HepG2 (cell line): ENCODE results near the gene TBX3. TPM values are rescaled to one million over a fixed set of nuclear protein-coding genes. Genes with fewer than 3 reads are reported as not detected.

Source experiments
- ARHGAP35 ChIP-seq: sonication (generic); formaldehyde crosslinking; IDR thresholded peaks from 2 replicates; pipeline ENCODE4 v1.9.0; 2022; ENCODE audit warnings: mild to moderate bottlenecking, inconsistent platforms, moderate library complexity, missing genetic modification reagents, borderline replicate concordance
- BRCA1 ChIP-seq: sonication (generic); formaldehyde crosslinking; IDR thresholded peaks from 2 replicates; pipeline ENCODE4 v1.4.0; 2020; ENCODE audit warnings: missing genetic modification reagents
- CCDC6 ChIP-seq: sonication (generic); formaldehyde crosslinking; IDR thresholded peaks from 2 replicates; pipeline ENCODE4 v1.8.1; 2022; ENCODE audit warnings: mild to moderate bottlenecking, missing genetic modification reagents, moderate library complexity
- CEBPB ChIP-seq: IDR thresholded peaks from 2 replicates; pipeline ENCODE4 v1.6.1; 2011; ENCODE audit warnings: low read depth, low read length, improper control_type of control experiment, borderline replicate concordance
- GRHL1 ChIP-seq: sonication (generic); formaldehyde crosslinking; conservative IDR thresholded peaks from 2 replicates; pipeline ENCODE4 v1.8.0; 2022; ENCODE audit warnings: missing genetic modification reagents
- NAIF1 ChIP-seq: sonication (generic); formaldehyde crosslinking; IDR thresholded peaks from 2 replicates; pipeline ENCODE4 v1.5.0; 2020; ENCODE audit warnings: mild to moderate bottlenecking, missing genetic modification reagents, borderline replicate concordance
- SMC3 ChIP-seq: IDR thresholded peaks from 2 replicates; pipeline ENCODE4 v1.6.1; 2011; ENCODE audit warnings: low read length, improper control_type of control experiment
- SMYD3 ChIP-seq: sonication (generic); formaldehyde crosslinking; IDR thresholded peaks from 2 replicates; pipeline ENCODE4 v1.8.1; 2023; ENCODE audit warnings: mild to moderate bottlenecking, missing genetic modification reagents
- STAG1 ChIP-seq: sonication (generic); formaldehyde crosslinking; IDR thresholded peaks from 2 replicates; pipeline ENCODE4 v1.4.0; 2020; ENCODE audit warnings: missing genetic modification reagents
- TSC22D2 ChIP-seq: sonication (generic); formaldehyde crosslinking; IDR thresholded peaks from 2 replicates; pipeline ENCODE4 v1.5.1; 2020; ENCODE audit warnings: missing genetic modification reagents, mild to moderate bottlenecking, borderline replicate concordance
- ZBTB46 ChIP-seq: sonication (generic); formaldehyde crosslinking; IDR thresholded peaks from 2 replicates; pipeline ENCODE4 v1.4.0; 2020; ENCODE audit warnings: mild to moderate bottlenecking, missing genetic modification reagents, borderline replicate concordance
- ZBTB7B ChIP-seq: sonication (generic); formaldehyde crosslinking; IDR thresholded peaks from 2 replicates; pipeline ENCODE4 v1.4.0; 2020; ENCODE audit warnings: missing genetic modification reagents
- ZFAT ChIP-seq: sonication (generic); formaldehyde crosslinking; conservative IDR thresholded peaks from 2 replicates; pipeline ENCODE4 v1.8.1; 2023; ENCODE audit warnings: missing genetic modification reagents, inconsistent platforms
- ZNF362 ChIP-seq: sonication (generic); formaldehyde crosslinking; IDR thresholded peaks from 2 replicates; pipeline ENCODE4 v1.4.0; 2020; ENCODE audit warnings: missing genetic modification reagents, mild to moderate bottlenecking, borderline replicate concordance
- ZNF512 ChIP-seq: sonication (generic); formaldehyde crosslinking; IDR thresholded peaks from 2 replicates; pipeline ENCODE4 v1.4.0; 2020; ENCODE audit warnings: mild to moderate bottlenecking, missing genetic modification reagents
- polyA plus RNA-seq, 8 experiments: library from polyadenylated mRNA; depleted of rRNA in 3 of 8; stranded (reverse) in 7 of 8; unstranded in 1 of 8; fragments of >200 nt; fragmentation: Illumina TruSeq in 4 of 8; extraction: Trizol in 4 of 8; gene quantifications; 2 replicates each; pipeline versions ENCODE4 v1.2.1 to v1.2.3, GENCODE V29; 2011 to 2016; ENCODE audit warnings: low read depth in 4 of 8, missing spikeins in 1 of 8, mixed read lengths in 1 of 8; ENCODE audit not compliant: insufficient read depth in 1 of 8
- total RNA-seq, 5 experiments: library from RNA; depleted of rRNA; stranded (reverse); fragments of >200 nt; fragmentation: Illumina TruSeq; extraction: Trizol; gene quantifications; 2 replicates each; pipeline ENCODE4 v1.2.3, GENCODE V29; 2016; ENCODE audit warnings: low read depth in 1 of 5
- TF ChIP-seq, protein P1 (sequence below): sonication (generic); formaldehyde crosslinking; IDR thresholded peaks from 2 replicates; pipeline ENCODE4 v1.5.1; 2020; ENCODE audit warnings: mild to moderate bottlenecking, missing genetic modification reagents
- TF ChIP-seq, protein P2 (sequence below): sonication (generic); formaldehyde crosslinking; conservative IDR thresholded peaks from 2 replicates; pipeline ENCODE4 v1.4.0; 2020; ENCODE audit warnings: missing genetic modification reagents

The TBX3 gene
- total and polyA plus RNA-seq, 2 of the 13 experiments (the other 11 are each of a cell fraction or from before 2014, with no cell fraction given), result 27.1 to 42.4 TPM

GRCh38 chr12:114636723-114637480, 47.1 kb downstream of the TBX3 start (continued):
- TF ChIP-seq, protein P1, sequence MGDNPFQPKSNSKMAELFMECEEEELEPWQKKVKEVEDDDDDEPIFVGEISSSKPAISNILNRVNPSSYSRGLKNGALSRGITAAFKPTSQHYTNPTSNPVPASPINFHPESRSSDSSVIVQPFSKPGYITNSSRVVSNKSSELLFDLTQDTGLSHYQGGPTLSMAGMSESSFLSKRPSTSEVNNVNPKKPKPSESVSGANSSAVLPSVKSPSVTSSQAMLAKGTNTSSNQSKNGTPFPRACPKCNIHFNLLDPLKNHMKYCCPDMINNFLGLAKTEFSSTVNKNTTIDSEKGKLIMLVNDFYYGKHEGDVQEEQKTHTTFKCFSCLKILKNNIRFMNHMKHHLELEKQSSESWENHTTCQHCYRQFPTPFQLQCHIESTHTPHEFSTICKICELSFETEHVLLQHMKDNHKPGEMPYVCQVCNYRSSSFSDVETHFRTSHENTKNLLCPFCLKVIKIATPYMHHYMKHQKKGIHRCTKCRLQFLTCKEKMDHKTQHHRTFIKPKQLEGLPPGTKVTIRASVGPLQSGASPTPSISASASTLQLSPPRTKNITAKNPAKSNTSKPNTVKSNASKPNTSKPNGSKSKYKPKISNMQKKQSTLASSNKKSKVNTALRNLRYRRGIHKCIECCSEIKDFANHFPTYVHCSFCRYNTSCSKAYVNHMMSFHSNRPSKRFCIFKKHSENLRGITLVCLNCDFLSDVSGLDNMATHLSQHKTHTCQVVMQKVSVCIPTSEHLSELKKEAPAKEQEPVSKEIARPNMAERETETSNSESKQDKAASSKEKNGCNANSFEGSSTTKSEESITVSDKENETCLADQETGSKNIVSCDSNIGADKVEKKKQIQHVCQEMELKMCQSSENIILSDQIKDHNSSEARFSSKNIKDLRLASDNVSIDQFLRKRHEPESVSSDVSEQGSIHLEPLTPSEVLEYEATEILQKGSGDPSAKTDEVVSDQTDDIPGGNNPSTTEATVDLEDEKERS (CRISPR knock-in tag), result no peak
- TF ChIP-seq SMC3, result peak; percentile 47; the same call in 1 of the 2 replicates
- no peak for TF ChIP-seq ZBTB7B
- TF ChIP-seq ZBTB46 (CRISPR knock-in tag), result no peak
- TF ChIP-seq GRHL1, result no peak
- TF ChIP-seq BRCA1 (CRISPR knock-in tag), result no peak
- TF ChIP-seq ZFAT (CRISPR knock-in tag), result no peak
- no peak for TF ChIP-seq CEBPB
- no peak for TF ChIP-seq ARHGAP35 (CRISPR knock-in tag)
- no peak for TF ChIP-seq SMYD3 (CRISPR knock-in tag)
- no peak for TF ChIP-seq CCDC6 (CRISPR knock-in tag)
- TF ChIP-seq, protein P2, sequence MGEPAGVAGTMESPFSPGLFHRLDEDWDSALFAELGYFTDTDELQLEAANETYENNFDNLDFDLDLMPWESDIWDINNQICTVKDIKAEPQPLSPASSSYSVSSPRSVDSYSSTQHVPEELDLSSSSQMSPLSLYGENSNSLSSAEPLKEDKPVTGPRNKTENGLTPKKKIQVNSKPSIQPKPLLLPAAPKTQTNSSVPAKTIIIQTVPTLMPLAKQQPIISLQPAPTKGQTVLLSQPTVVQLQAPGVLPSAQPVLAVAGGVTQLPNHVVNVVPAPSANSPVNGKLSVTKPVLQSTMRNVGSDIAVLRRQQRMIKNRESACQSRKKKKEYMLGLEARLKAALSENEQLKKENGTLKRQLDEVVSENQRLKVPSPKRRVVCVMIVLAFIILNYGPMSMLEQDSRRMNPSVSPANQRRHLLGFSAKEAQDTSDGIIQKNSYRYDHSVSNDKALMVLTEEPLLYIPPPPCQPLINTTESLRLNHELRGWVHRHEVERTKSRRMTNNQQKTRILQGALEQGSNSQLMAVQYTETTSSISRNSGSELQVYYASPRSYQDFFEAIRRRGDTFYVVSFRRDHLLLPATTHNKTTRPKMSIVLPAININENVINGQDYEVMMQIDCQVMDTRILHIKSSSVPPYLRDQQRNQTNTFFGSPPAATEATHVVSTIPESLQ (CRISPR knock-in tag), result no peak
- no peak for TF ChIP-seq ZNF512 (CRISPR knock-in tag)
- TF ChIP-seq ZNF362 (CRISPR knock-in tag), result no peak
- no peak for TF ChIP-seq NAIF1 (CRISPR knock-in tag)
- TF ChIP-seq TSC22D2 (CRISPR knock-in tag), result no peak
- TF ChIP-seq STAG1 (CRISPR knock-in tag), result peak; percentile 21; the same call in 1 of the 2 replicates
